GM18517 (cell line): ENCODE measurements around the gene NPIPA2.
"Not testable (repeated sequence)": the region's sequence is repeated elsewhere in the genome, so short reads cannot be mapped to it uniquely, and the experiment has no call there.

ENCODE experiments used
- ATAC-seq: cut with Tn5 transposase; IDR thresholded peaks from one replicate; pipeline ENCODE4 v1.9.1; 2021; ENCODE audit warnings: mild to moderate bottlenecking, moderate library complexity; ENCODE audit not compliant: unreplicated experiment

Gene NPIPA2

GRCh38 chr16:14742273-14743128 lies at the start of gene NPIPA2:
Gene NPIPA2, plus strand, starts transcription at chr16:14742533. Its CDS starts 5,533 bp downstream, at chr16:14748066.
- peak; percentile 97 for ATAC-seq

- ATAC-seq = not testable (repeated sequence)
These were observed 48.2 kb upstream of the NPIPA2 start, which contains the start of gene PLA2G10 for GRCh38 chr16:14694129-14694528. Gene PLA2G10, minus strand, starts transcription at chr16:14694308. Its CDS starts 79 bp downstream, at chr16:14694229.

- not testable (repeated sequence) for ATAC-seq
These were observed 40.5 kb upstream of the NPIPA2 start for GRCh38 chr16:14701859-14702258.

GRCh38 chr16:14702672-14703071 lies 39.7 kb upstream of the NPIPA2 start:
- ATAC-seq = not testable (repeated sequence)

- peak; percentile 95 for ATAC-seq
These were observed 38.9 kb upstream of the NPIPA2 start, which contains the start of gene NPIPA3 for GRCh38 chr16:14703156-14704011. Gene NPIPA3, plus strand, starts transcription at chr16:14703411. Its CDS starts 5,533 bp downstream, at chr16:14708944.

- ATAC-seq = not testable (repeated sequence)
These were observed 9.1 kb upstream of the NPIPA2 start for GRCh38 chr16:14733233-14733632.

GRCh38 chr16:14740832-14741385 lies 1.4 kb upstream of the NPIPA2 start:
- ATAC-seq = not testable (repeated sequence)

- ATAC-seq = not testable (repeated sequence)
These were observed 539 bp upstream of the NPIPA2 start for GRCh38 chr16:14741794-14742193.

- ATAC-seq = not testable (repeated sequence)
These were observed 31.3 kb downstream of the NPIPA2 start for GRCh38 chr16:14773654-14774053.

- not testable (repeated sequence) for ATAC-seq
These were observed 33.3 kb downstream of the NPIPA2 start for GRCh38 chr16:14775624-14776023.

- not testable (repeated sequence) for ATAC-seq
These were observed 34.4 kb downstream of the NPIPA2 start for GRCh38 chr16:14776763-14777162.

- ATAC-seq = not testable (repeated sequence)
These were observed 37.1 kb downstream of the NPIPA2 start for GRCh38 chr16:14779368-14779877.

GRCh38 chr16:14786180-14786579 lies 43.8 kb downstream of the NPIPA2 start:
- ATAC-seq = not testable (repeated sequence)

GRCh38 chr16:14789577-14789976 lies 47.2 kb downstream of the NPIPA2 start:
- ATAC-seq = not testable (repeated sequence)

- ATAC-seq = not testable (repeated sequence)
These were observed 48.1 kb downstream of the NPIPA2 start for GRCh38 chr16:14790320-14790956.

- ATAC-seq = not testable (repeated sequence)
These were observed 50.6 kb downstream of the NPIPA2 start for GRCh38 chr16:14792914-14793313.

- ATAC-seq = not testable (repeated sequence)
These were observed 55.2 kb downstream of the NPIPA2 start for GRCh38 chr16:14797558-14797957.

- ATAC-seq = not testable (repeated sequence)
These were observed 61.2 kb downstream of the NPIPA2 start for GRCh38 chr16:14803577-14803976.

GRCh38 chr16:14807184-14807678 lies 64.9 kb downstream of the NPIPA2 start:
- not testable (repeated sequence) for ATAC-seq

GRCh38 chr16:14813890-14814289 lies 71.6 kb downstream of the NPIPA2 start:
- not testable (repeated sequence) for ATAC-seq
